GM19328 (cell line): ENCODE measurements around the gene TENT4A.

Experiments used
- ATAC-seq: cut with Tn5 transposase; IDR thresholded peaks from one replicate; pipeline ENCODE4 v1.9.1; 2021; ENCODE audit warnings: mild to moderate bottlenecking, moderate library complexity; ENCODE audit not compliant: unreplicated experiment

The TENT4A gene

DNA sequence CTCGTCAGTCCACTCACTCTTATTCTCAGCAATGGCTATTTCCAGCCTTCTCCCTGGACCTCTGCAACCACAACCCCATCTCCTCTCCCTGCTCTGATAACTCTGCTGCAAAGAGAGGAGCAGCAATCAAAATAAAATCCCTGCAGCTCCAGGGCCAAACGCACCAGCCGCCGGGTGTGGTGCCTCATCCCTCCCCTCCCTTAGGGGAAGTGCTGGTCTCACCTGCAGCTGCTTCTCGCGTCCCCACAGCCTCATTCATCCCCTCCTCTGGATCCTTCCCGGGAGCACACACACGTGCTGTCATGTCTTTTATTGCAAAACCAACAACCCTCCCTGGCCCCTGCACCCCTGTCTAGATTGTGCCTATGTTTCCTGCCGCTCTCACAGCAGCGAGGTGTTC lies 77.8 kb downstream of the TENT4A start:
- ATAC-seq: no peak

DNA sequence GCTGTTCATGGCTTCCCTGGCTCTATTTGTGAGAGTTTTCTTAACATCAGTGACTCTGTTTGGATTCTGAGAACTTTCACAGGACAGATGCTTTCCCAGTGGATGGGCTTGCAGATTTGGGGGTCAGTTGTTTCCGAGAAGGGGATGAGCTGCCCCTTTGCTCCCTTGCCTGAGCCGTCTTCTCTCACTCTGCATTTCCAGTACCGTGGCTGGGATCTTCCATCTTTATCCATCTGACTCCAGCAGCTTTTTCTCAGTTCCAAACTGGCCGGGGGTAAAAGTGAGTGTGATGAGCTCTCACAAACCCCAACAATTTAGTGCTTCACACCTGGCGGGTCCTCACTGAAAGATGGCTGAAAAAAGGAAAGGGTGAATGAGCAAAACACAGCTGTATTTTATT lies 79.1 kb downstream of the TENT4A start:
- ATAC-seq: no peak

DNA sequence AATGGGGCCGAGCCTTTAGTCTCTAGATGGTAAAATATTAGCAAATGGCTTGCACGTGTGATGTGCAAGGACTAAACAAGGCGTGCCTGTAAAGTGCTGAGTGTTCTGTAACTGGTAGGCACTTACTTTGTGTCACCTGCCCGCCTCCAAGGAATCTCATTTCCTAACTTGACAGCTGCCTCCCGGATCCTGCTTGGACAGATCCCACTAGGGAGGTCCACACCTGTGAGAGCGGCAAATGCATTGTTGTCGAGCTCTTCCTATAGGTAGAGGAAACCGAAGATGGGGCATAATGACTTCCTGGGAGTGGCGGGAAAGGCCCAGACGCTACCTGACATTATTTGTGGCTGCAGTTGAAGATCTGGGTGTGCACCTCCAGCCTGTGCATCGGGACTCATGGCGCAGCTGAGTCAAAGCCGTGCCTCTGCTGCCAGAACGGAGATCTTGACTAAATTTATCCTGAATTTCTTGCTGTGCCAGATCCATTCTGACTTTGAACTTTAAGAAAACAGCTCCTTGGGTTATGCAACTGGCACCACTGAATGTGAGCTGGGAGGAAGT lies 79.8 kb downstream of the TENT4A start:
- ATAC-seq: no peak

DNA sequence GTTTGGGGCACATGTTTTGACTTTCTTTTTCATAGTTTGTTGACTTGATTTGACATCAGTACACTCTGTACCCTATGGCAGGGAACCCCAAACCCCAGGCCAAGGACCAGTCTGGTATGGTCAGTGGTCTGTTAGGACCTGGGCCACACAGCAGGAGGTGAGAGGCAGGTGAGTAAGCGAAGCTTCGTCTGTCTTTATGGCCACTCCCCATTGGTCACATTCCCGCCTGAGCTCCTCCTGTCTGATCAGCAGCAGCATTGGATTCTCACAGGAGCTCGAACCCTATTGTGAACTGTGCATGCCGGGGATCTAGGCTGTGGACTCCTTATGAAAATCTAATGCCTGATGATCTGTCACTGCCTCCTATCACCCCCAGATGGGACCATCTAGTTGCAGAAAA lies 88.0 kb downstream of the TENT4A start:
- no peak for ATAC-seq

DNA sequence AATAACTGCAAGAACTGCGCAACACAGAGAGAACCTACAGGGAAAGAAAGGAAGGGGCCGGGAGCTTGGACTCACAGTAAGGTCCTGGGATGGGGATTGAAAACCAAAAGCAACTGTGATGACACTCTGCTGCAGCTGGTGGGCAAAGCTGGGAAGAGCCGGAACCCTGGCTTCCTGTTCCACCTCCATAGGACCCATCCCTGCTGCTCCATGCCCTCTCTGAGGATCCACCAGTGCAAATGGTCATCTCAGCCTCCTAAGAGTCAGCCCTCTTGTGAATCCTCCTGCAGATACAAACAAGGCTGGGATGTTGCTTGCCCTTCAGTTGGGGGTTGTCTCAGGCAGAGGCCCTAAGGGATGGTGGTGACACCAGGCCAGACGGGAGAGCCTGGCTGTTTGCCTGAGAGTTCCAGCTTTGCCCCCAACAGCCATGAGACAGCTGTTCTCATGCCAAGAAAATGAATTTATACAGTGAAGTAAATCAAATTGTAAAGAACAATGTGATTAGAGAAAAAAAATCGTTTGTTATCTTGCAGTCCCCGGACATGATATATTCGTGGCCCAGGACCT lies 90.8 kb downstream of the TENT4A start:
- ATAC-seq: no peak

DNA sequence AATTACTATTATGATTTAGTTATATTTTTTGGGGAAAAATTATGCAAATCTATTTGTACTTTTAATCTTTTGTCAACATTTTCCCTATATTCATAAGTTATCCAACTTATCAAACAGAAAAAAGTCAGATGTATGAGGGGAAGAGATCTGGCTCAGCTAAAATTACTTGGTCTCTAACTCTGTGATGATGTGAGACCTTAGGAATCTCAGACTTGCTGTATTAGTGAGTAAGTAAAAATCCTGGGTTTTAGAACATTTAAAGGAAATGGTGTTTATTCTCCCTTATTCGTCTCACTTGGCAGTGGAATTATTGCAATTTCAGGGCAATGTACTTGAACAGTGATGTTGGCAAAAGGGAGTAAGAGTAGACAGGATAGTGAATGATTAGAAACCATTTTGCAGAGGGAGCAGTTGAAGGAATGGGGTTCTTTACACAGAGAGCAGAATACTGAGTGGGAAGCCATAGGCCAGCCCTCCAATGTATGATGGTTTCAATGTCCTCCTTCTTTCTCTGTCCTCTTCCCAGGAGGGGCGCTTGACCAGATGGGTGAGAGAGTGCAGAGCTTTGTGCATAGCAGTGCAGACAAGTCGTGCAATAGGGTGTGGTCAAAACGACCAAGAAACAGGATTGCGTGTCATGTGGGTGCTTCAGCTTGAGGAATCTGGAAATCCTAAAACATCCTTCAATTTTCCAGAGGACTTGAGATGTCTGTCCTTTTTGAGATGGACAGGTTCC lies 91.7 kb downstream of the TENT4A start:
- no peak for ATAC-seq

DNA sequence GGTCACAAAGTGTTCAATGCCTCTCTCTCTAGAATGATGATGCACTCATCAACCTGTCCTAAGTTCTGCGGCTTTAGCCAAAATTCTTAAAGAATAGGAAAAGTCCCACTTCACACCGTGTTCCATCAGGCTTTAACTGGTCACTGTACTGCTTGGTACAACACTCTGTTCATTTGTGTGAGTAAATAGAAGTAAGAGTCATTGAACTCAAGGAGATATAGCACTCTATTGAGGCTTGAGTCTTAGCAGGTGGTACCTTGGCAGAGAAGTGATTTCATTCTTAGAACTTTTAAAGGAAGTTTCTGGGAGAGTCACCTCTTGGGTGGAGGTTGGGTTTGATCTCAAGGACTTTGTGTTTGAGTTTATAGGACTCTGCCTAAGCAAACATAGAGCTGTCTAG lies 92.6 kb downstream of the TENT4A start:
- no peak for ATAC-seq
